SK-N-SH treated with all-trans-retinoic acid at 6 μM for 48 hours (cell line): ENCODE data around the gene ANP32B.
"Not testable (repeated sequence)": the region's sequence is repeated elsewhere in the genome, so short reads cannot be mapped to it uniquely, and the experiment has no call there.

ENCODE experiments used
- ATAC-seq: fragments of 200-7000 bp; cut with Tn5 transposase; 3 replicates; pipeline ENCODE4 v1.9.1; 2020; ENCODE audit warnings: mild to moderate bottlenecking, moderate library complexity
- ARNTL ChIP-seq: fragments of 450-650 bp; formaldehyde crosslinking; IDR thresholded peaks from 2 replicates; pipeline ENCODE4 v1.5.0; 2020; ENCODE audit warnings: low read depth, mild to moderate bottlenecking, moderate library complexity, borderline replicate concordance
- BACH2 ChIP-seq: fragments of 250-450 bp; sonication (Bioruptor Pico); IDR thresholded peaks from 2 replicates; pipeline ENCODE4 v1.9.0; 2021; ENCODE audit warnings: mild to moderate bottlenecking, borderline replicate concordance
- CSDC2 ChIP-seq: fragments of 250-450 bp; sonication (Bioruptor Pico); IDR thresholded peaks from 2 replicates; pipeline ENCODE4 v1.5.0; 2020; ENCODE audit warnings: mild to moderate bottlenecking, moderate library complexity
- CSRNP3 ChIP-seq: fragments of 250-450 bp; sonication (Bioruptor Pico); IDR thresholded peaks from 2 replicates; pipeline ENCODE4 v1.5.1; 2021; ENCODE audit warnings: mild to moderate bottlenecking, moderate library complexity
- ESRRG ChIP-seq: fragments of 250-450 bp; sonication (Bioruptor Pico); IDR thresholded peaks from 2 replicates; pipeline ENCODE4 v1.6.1; 2021; ENCODE audit warnings: mild to moderate bottlenecking
- GLIS3 ChIP-seq: fragments of 250-450 bp; sonication (Bioruptor Pico); IDR thresholded peaks from 2 replicates; pipeline ENCODE4 v1.5.0; 2020; ENCODE audit warnings: mild to moderate bottlenecking, moderate library complexity
- ISL1 ChIP-seq: fragments of 250-450 bp; sonication (Bioruptor Pico); IDR thresholded peaks from 2 replicates; pipeline ENCODE4 v2.1.2; 2022; ENCODE audit warnings: mild to moderate bottlenecking, moderate library complexity
- OSR1 ChIP-seq: fragments of 250-450 bp; sonication (Bioruptor Pico); IDR thresholded peaks from 2 replicates; pipeline ENCODE4 v1.8.0; 2022; ENCODE audit warnings: moderate library complexity, mild to moderate bottlenecking, inconsistent platforms
- PATZ1 ChIP-seq: fragments of 250-450 bp; sonication (Bioruptor Pico); IDR thresholded peaks from 2 replicates; pipeline ENCODE4 v1.8.0; 2020; ENCODE audit warnings: mild to moderate bottlenecking, moderate library complexity, borderline replicate concordance
- PPARA ChIP-seq: fragments of 250-450 bp; sonication (Bioruptor Pico); IDR thresholded peaks from 2 replicates; pipeline ENCODE4 v1.5.0; 2020; ENCODE audit warnings: mild to moderate bottlenecking, borderline replicate concordance
- SNAI2 ChIP-seq: fragments of 250-450 bp; sonication (Bioruptor Pico); IDR thresholded peaks from 2 replicates; pipeline ENCODE4 v1.5.0; 2020; ENCODE audit warnings: mild to moderate bottlenecking, moderate library complexity
- TCF4 ChIP-seq: fragments of 250-450 bp; sonication (Bioruptor Pico); IDR thresholded peaks from 2 replicates; pipeline ENCODE4 v1.8.0; 2021; ENCODE audit warnings: mild to moderate bottlenecking, moderate library complexity, borderline replicate concordance
- TOX ChIP-seq: fragments of 250-450 bp; sonication (Bioruptor Pico); IDR thresholded peaks from 2 replicates; pipeline ENCODE4 v1.8.0; 2021; ENCODE audit warnings: mild to moderate bottlenecking, moderate library complexity, borderline replicate concordance
- ZFP3 ChIP-seq: fragments of 250-450 bp; sonication (Bioruptor Pico); IDR thresholded peaks from 2 replicates; pipeline ENCODE4 v1.5.0; 2020; ENCODE audit warnings: mild to moderate bottlenecking, moderate library complexity
- ZFP30 ChIP-seq: fragments of 450-650 bp; formaldehyde crosslinking; IDR thresholded peaks from 2 replicates; pipeline ENCODE4 v1.5.0; 2022; ENCODE audit warnings: mild to moderate bottlenecking, moderate library complexity
- ZNF565 ChIP-seq: fragments of 450-650 bp; formaldehyde crosslinking; conservative IDR thresholded peaks from 2 replicates; pipeline ENCODE4 v1.5.0; 2020; ENCODE audit warnings: low read depth, mild to moderate bottlenecking, moderate library complexity
- ZNF8 ChIP-seq: fragments of 450-650 bp; formaldehyde crosslinking; IDR thresholded peaks from 2 replicates; pipeline ENCODE4 v1.5.0; 2020; ENCODE audit warnings: mild to moderate bottlenecking, moderate library complexity
- TF ChIP-seq, protein P1 (sequence below): fragments of 250-450 bp; sonication (Bioruptor Pico); IDR thresholded peaks from 2 replicates; pipeline ENCODE4 v1.5.0; 2020; ENCODE audit warnings: mild to moderate bottlenecking, moderate library complexity
- TF ChIP-seq, protein P2 (sequence below): fragments of 250-450 bp; sonication (Bioruptor Pico); IDR thresholded peaks from 2 replicates; pipeline ENCODE4 v1.8.0; 2021; ENCODE audit warnings: low read depth, mild to moderate bottlenecking, moderate library complexity, borderline replicate concordance

Gene ANP32B

GRCh38 chr9:97943308-97943855 is 39.8 kb upstream of the ANP32B start (continued):
- TF ChIP-seq ESRRG (CRISPR knock-in tag): no peak

DNA sequence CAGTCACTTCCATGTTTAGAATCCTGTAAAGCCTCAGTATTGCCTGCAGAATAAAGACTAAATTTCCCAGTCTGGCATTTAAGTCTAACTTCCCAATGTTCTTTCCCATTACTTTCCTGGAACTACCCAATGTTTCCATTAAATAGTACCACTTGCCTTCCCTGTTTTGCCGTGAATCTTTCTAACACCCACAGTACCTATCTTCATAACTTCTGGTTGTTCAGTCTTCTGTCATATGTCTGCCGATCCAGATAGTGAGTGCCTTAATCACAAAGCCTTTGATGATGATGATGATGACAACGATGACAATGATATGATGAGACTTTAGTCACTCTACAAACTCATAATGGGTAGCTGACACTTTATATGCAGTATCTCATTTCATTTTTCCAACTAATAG is 38.5 kb upstream of the ANP32B start:
- no peak for ATAC-seq
- TF ChIP-seq, protein P1, sequence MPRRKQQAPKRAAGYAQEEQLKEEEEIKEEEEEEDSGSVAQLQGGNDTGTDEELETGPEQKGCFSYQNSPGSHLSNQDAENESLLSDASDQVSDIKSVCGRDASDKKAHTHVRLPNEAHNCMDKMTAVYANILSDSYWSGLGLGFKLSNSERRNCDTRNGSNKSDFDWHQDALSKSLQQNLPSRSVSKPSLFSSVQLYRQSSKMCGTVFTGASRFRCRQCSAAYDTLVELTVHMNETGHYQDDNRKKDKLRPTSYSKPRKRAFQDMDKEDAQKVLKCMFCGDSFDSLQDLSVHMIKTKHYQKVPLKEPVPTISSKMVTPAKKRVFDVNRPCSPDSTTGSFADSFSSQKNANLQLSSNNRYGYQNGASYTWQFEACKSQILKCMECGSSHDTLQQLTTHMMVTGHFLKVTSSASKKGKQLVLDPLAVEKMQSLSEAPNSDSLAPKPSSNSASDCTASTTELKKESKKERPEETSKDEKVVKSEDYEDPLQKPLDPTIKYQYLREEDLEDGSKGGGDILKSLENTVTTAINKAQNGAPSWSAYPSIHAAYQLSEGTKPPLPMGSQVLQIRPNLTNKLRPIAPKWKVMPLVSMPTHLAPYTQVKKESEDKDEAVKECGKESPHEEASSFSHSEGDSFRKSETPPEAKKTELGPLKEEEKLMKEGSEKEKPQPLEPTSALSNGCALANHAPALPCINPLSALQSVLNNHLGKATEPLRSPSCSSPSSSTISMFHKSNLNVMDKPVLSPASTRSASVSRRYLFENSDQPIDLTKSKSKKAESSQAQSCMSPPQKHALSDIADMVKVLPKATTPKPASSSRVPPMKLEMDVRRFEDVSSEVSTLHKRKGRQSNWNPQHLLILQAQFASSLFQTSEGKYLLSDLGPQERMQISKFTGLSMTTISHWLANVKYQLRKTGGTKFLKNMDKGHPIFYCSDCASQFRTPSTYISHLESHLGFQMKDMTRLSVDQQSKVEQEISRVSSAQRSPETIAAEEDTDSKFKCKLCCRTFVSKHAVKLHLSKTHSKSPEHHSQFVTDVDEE (CRISPR knock-in tag): no peak
- TF ChIP-seq ZFP3 (no peak), ISL1 (CRISPR knock-in tag) (no peak), ESRRG (CRISPR knock-in tag) (no peak), CSRNP3 (CRISPR knock-in tag) (no peak), TCF4 (CRISPR knock-in tag) (no peak), ZNF565 (CRISPR knock-in tag) (no peak), TOX (CRISPR knock-in tag) (no peak), PPARA (CRISPR knock-in tag) (no peak), BACH2 (CRISPR knock-in tag) (no peak), GLIS3 (CRISPR knock-in tag) (no peak), OSR1 (CRISPR knock-in tag) (no peak), SNAI2 (CRISPR knock-in tag) (no peak), ZFP30 (CRISPR knock-in tag) (no peak), ARNTL (no peak), CSDC2 (CRISPR knock-in tag) (no peak), ZNF8 (CRISPR knock-in tag) (no peak)
- TF ChIP-seq, protein P2, sequence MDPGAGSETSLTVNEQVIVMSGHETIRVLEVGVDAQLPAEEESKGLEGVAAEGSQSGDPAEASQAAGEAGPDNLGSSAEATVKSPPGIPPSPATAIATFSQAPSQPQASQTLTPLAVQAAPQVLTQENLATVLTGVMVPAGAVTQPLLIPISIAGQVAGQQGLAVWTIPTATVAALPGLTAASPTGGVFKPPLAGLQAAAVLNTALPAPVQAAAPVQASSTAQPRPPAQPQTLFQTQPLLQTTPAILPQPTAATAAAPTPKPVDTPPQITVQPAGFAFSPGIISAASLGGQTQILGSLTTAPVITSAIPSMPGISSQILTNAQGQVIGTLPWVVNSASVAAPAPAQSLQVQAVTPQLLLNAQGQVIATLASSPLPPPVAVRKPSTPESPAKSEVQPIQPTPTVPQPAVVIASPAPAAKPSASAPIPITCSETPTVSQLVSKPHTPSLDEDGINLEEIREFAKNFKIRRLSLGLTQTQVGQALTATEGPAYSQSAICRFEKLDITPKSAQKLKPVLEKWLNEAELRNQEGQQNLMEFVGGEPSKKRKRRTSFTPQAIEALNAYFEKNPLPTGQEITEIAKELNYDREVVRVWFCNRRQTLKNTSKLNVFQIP (CRISPR knock-in tag): no peak

DNA sequence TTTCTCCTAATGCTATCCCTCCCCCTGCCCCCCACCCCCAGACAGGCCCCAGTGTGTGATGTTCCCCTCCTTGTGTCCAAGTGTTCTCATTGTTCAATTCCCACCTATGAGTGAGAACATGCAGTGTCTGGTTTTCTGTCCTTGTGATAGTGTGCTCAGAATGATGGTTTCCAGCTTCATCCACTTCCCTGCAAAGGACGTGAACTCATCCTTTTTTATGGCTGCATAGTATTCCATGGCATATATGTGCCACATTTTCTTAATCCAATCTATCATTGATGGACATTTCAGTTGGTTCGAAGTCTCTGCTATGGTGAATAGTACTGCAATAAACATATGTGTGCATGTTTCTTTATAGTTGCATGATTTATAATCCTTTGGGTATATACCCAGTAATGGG is 37.7 kb upstream of the ANP32B start:
- ATAC-seq: not testable (repeated sequence)
- TF ChIP-seq ZNF8 (CRISPR knock-in tag): peak; percentile 44; the same call in 1 of the 2 replicates
- TF ChIP-seq, all 23 proteins: peak for 1; not testable (repeated sequence) for 22

- ATAC-seq: not testable (repeated sequence)
Observed at GRCh38 chr9:97947094-97947493, 36.0 kb upstream of the ANP32B start.

DNA sequence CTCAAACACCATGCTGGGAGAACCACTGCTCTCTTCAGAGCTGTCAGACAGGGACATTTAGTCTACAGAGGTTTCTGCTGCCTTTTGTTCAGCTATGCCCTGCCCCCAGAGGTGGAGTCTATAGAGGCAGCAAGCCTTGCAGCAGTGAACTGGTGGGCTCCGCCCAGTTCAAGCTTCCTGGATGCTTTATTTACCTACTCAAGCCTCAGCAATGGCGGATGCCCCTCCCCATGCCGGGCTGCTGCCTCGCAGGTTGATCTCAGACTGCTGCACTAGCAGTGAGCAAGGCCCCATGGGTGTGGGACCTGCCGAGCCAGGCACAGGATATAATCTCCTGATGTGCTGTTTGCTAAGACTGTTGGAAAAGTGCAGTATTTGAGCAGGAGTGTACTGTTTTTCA is 32.3 kb upstream of the ANP32B start:
- not testable (repeated sequence) for ATAC-seq

DNA sequence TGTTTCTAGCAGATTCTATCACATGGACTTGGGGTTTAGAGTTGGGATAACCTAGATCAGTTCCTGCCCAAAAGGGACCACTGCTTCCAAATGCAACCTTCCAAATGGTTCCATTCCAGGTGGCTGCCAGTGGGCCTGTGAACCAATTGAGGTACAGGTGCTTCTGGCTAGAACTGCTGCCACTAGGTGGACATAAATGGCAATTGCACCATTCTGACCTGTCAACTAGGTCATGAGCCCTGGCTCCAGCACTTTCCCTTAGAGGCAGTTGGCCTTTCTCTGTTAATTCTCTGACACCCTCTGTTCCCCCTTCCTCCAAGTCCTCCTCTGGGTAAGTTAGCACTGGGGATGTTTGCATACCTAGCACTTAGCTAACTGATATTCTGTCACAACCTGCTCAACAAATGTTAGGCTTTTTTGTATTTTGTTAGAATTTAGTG is 28.6 kb upstream of the ANP32B start:
- peak; percentile 86 for ATAC-seq
- TF ChIP-seq PATZ1: no peak
- TF ChIP-seq, protein P2 (CRISPR knock-in tag): no peak
- no peak for TF ChIP-seq TCF4 (CRISPR knock-in tag)
